Inflammatory macrophage (primary cell): ENCODE measurements around the gene BARX1.

Source experiments
- DNase-seq, 2 donors: peaks; one replicate each; pipeline ENCODE4 v3.0.0-alpha.2; 2020 to 2022

Gene BARX1

DNA sequence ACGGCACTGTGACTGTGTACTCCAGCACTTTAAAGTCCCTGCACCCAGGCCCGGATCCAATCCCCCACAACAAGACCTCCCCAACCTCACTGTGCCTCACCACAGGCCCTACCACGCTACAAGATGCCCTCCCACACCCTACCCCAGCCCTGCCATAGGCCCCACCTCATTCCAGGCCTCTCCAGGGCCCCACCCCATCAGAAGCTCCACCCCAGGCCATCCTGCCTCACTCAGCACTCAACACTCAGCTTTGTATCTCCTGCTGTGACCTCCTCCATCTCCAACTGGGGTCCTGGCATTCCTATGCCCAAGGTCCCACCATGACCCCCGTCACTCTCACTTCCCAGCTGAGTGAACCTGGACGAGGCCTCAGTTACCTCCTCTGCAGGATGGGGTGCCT is 38.8 kb downstream of the BARX1 start:
- no peak for DNase-seq

DNA sequence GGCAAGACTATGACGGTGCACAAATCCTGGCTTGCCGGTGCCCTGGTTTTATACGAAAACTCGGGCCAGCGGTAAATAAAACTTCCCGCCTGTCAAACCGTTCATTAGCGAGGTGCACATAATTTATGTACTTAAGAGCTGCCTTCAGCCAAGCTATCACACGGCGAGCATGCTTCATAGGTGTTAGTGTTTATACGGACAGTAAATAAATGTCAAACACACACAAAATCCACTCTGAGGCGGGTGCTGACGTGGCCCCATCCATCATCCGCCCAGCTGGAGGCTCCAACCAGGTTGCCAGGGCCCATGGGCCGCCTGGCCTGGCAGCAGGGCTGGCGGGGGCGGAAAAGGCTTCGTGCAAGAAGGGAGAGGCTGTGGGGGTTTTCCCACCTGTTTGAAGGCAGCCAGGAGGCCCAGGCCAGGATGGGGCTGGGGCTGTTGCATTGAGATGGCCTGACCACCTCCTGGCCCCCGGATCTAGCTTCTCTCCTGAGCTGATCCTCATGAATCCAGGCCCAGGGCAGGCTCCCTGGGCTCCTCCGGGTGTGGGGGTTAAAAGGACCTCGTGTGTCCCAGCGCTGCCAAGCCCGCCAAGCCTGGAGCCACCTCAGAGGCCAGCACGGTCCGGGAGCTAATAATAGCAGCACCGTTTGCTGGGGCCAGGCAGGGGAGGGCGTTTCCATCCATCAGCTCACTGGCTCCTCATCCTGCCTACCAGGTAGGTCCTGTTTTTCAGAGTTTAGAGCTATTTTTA is 43.2 kb downstream of the BARX1 start:
- DNase-seq: no peak

DNA sequence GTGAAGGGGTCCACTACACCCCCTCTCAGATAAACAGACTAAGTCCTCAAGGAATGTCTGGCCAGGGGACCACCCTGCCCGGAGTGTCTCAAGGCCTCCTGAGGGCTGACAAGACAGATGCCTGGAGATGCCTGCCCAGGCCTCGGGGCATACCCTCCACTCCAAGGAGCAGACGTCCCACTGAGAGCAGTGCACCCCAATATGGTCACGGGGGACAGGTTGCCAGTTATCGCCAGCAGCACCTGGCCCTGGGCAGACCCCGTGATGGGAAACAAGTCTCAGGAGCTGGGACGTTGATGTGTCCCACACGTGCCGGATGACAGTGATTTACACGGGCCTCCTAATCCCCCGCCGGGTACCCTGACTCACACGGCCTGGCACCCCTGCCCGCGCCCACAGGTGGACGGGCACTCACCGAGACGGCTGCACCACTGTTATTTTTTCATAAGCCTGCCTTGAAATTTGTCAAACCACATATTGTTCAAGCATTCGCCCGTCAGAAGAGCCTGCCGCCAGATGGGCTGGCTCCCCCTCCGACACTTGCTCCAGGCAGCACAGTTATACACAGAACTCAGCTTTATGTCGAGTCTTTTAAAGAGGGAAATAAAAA is 43.9 kb downstream of the BARX1 start:
- DNase-seq: no peak

DNA sequence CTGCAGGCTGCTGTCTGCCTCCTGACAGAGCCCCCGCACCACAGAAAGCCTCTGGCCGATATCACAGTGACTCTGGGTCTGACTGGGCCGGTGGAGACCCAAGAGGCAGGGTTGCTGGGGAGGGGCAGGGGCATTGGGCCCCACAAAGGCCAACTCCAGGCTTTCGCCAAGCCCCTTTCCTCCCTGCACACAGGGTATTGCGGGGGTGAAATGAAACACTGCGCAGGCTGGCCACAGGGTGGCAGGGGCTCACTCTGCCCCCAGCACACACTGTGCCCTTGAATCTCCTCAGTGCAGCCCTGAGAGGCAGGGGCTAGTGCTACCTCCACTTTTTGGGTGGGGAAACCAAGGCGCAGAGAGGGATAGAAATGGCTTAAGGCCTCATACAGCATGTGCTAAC is 44.6 kb downstream of the BARX1 start:
- no peak for DNase-seq

DNA sequence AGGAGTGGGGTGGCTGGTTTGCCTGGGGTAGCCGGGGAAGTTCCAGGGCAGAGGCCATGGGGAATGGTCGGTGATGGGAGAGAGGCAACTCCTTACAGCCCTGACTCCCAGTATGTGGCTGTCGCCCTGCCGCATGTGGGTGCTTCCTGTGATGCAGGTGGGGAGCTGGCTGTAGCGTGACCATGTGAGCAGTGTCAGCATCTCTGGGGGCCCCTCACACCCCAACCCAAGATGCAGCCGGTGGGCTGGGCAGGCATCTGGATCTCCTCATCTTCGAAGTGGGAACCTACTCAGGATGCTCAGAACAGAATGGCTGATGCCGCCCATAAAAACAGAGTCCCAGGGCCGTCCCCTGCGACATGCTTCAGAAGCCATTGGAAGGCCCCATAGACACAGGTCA is 45.0 kb downstream of the BARX1 start:
- DNase-seq: no peak

DNA sequence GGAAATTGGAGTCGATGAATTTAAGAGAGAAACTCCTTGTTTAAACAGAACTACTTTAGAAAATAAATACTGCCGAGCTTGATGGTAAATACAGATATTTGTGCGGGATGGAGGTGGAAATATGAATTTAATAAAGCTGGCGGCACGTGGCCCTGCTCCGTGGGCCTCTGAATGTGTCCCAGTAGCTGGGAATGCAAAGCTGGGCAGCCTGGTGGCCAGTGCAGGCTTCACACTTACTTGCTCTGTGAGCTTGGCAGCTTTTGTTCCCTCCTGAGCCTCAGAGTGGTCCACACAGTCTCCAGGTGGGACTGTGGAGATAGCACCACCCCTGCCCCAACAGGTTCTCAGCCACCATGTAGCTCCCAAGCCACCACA is 45.9 kb downstream of the BARX1 start:
- DNase-seq: no peak

DNA sequence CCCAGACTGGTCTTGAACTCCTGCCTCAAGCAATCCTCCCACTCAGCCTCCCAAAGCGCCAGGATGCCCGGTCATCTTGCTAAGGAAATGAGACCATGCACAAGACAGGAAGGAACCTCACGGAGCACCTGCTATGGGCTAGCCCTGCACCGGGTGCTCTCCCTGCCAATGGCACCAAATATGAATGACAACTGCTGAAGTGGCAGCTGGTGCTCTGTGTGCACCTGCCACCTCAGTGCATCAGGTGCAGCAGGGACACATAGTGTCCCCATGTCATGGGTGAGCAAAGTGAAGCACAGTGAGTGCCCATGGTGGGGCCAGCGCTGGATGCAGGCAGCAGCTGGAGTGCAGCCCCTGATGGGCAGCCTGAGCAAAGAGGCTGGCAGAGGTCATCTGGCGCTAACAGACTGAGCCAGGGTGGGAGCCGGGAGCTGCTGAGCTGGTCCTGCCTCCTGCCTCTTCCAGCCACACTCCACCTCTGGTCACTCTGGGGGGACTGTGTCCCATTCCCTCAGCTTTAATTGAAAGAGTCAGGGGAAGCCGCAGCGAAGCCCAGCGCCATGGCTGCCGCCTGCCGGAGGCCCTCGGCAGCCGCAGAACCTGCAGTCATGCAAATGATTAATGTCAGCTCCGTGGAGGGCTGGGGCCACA is 46.4 kb downstream of the BARX1 start:
- no peak for DNase-seq

DNA sequence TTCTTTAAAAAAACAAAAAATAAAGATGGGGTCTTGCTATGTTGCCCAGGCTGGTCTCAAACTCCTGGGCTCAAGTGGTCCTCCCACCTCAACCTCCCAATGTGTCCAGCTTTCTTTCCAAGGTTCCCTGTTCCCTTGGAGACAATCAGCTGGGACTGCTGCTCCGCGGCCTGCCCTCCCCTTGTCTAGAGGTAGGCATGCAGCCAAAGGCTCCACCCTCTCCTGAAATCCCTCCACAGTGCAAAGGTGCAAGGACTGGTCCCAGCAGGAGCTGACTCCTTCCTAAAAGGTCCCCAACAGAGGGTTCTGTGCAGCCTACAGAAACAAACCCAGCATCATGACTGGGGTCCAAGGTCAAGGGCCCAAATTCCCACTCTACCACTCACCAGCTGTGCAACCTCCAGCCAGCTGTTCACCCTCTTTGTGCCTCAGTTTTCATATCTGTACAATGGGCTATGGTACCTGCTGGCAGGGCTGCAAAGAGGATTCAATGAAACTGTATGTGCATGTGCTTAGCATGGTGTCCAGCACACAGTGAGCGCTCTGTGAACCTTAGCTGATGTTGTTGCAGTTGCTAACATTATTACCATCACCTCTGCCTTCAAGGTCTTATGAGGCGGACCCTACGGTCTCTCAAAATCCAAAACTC is 47.5 kb downstream of the BARX1 start:
- DNase-seq: no peak

DNA sequence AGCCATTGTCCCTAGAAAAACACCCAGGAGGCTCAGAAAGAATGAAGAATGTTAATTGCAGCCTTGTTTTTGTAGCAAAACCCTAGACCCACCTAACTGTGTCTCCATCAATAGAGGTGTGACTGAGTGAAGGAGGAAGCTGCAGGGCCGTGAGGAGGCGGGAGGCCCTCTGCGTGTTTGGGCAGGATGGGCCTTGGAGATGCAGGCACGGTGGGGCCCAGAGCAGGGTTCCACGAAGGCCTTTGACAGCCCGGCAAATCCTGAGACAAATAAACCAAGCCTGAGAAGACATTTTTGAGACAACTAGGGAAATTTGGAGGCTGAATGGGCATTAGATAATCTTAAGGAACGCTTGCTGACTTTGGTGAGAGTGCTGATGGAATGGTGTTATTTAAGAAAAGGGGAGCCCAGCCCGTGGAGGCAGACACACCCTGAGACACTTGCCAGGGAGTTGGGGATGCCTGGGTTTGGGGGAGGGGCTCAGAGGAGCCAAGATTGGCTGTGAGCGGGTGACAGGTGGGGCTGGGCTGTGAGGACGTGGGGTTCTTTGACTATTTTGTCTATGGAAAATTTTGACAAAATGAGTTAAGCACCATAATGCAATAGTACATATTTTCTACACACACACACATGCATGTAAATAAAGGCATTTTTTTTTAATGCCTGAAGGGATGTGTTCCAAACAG is 48.8 kb downstream of the BARX1 start:
- DNase-seq: no peak

DNA sequence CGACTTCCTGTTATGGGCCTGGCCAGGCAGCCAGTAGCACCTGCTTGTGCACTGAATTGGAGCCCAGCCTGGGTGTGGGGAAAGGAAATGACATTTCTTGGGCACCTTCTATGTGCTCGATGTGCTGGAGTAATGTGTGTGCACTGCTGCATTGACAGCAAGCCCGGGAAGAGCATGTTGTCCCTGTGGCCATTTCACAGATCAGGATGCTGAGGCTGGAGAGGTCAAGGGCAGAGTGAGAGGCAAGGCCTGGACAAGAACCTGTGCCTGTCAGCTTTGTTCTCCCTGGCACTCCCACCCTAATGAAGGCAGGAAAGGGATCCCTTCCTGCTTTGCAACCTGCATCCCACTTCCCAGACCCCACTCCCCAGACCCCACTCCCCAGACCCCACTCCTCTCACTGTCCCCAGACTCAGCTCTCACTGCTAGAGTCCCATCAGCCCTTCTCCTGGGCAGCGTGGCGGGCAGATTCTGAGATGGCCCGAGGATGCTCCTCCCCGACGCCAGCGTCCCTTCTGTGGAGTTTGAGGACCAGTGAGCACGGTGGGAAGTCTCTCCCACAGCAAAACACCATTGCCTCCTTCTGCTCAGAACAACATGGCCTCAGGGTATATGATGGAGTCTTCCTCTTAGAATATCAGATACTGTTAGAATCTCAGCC is 49.6 kb downstream of the BARX1 start:
- DNase-seq: no peak

DNA sequence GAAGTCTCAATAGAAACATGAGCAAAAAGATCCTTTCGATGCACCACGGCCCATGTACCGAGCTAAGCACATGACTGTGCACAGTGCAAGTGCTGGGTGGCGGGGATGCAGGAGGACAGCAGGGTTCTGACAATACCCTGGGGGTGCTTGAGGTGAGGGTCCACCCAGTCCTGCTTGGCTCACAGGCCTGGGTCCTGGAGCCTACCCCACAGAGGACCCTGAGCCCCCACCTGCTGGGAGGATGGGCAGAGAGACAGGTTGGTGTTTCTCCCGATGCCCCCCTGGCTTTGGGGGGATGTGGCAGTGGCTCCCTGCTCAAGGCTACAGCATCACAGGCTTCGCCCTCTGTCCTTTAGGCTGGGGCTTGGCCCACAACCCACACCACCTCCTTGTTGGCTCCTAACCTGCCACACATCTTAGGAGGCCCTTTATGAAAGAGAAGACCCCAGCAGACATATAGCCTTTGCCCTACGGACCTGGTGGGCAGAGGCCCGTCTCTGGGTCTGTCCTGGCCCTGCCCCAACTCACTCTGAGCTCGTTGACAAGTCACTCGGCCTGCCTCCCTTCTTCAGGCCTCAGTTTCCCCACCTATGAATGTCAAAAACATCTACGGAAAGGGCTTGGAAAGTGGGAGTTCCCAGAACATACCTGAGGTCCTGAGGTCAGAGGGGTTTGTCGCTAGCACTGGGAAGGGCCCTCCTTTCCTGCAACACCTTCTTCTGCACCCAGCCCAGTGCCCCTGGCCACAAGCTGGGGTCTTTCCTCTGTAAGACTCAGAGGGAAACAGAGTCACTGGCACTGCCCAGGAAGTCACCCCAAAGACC is 50.3 kb downstream of the BARX1 start:
- no peak for DNase-seq

DNA sequence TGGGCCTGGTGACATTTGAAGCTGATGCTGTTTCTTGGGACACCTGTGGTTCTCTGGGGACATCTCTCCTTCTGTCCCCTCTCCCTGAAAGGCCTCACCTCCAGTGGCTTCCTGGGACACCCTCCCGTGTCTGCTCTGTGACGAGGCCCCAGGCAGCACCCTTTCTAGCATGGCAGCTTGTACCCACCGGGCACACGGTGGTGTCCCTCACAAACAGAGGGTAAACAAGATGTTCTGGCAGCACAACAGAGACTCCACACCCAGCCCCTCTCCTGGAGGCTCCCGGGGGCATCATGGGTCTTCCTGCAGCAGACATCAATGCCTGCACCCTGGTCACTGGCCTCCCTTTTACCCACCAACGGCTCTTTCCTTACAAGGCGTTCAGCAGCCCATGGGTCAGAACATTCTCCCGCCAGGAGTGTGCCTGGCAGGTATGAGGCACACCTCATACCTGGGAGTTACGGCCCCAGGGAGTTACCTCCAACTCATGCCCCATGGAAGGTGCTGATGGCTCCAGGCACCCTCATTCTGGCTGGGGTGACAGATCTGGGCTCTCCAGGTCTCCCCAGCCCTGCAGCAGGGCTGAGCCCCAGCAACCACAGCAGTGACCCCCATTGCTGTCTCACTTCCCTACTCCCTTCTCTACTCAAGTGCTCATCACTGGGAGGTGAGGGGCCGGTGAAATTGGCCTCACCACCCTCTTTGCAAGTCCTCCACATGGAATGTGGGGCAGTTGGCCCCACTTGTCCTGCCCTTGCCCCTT is 51.1 kb downstream of the BARX1 start:
- DNase-seq: no peak

DNA sequence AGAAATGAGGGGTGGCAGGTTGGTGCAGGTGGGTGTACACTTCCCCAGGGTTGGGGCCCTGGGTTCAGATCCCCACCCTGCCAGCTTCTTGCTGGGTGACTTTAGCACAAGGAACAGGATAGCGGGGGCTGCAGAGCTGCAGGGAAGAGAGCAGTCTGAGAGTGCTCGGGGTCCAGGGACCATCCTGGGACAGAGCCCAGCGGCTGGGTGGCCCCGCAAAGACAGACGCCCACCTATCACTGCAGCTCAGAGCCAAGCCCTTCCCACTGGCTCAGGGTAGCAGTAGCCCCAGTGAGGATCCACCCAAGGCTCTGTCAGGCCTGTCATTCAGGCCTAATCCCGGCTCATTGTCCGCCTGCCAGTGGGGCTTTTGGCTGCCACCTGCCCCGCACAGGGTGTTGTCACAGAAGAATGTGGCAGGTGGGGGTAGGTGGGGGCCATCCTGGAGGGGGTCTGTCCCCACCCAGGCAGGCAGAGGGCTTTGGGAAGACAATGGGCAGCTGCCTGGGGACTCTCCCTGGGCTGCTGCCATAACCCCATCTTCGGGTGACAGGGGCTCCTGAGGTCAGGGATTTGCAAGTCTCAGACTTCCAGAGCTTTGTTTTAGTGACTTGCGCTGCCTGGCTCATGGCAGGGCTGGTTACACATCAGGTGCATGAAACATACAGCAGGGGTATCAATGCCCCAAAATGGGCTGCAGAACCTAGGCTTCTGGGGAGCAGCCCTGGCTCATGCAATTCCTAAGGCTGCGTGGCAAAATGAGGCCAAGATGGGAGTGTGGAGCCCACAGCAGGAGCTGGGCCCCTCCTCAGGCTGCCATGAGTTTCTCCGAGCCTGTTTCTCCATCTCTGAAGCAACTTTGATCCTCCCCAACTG is 52.1 kb downstream of the BARX1 start:
- no peak for DNase-seq

DNA sequence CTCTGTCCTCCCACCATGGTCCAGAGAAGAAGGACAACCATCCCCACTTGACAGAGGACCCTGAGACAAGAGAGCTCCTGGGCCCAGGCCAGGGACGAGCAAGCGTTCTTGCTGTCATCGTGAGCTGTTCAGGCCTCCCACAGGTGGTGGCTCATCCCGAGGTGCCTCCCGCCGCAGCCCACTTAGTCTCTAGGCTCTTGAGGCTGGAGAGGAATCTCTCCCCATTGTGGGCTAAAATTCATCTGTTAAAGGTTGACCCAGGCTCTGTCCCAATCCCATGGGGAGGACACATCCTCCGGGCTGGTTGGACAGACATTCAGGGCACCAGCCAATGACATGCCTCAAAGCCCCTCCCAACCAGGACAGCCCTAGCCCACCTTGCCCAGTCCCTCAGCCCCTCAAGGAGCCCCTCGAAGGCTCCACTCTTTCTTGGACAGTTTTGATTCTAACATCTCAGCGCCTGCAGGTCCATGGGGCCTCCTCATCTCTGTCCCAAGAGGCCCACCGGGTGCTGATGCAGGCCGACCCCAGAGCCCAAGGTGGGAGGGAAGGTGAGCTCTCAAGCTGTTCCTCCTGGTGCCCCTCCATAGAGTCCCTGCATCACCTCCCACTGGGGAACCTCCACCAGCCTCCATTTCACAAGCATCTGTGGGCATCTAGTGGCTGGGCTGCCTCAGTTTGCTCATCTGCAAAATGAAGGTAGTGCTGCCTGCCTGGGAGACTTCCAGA is 52.9 kb downstream of the BARX1 start:
- DNase-seq: no peak
